GM18499 (cell line): ENCODE data around the gene RCC1.
"Not testable (repeated sequence)": the region's sequence is repeated elsewhere in the genome, so short reads cannot be mapped to it uniquely, and the experiment has no call there.

Source experiments
- ATAC-seq: cut with Tn5 transposase; IDR thresholded peaks from one replicate; pipeline ENCODE4 v1.9.1; 2021; ENCODE audit warnings: moderate number of reproducible peaks; ENCODE audit not compliant: insufficient read depth, unreplicated experiment

RCC1 gene

DNA sequence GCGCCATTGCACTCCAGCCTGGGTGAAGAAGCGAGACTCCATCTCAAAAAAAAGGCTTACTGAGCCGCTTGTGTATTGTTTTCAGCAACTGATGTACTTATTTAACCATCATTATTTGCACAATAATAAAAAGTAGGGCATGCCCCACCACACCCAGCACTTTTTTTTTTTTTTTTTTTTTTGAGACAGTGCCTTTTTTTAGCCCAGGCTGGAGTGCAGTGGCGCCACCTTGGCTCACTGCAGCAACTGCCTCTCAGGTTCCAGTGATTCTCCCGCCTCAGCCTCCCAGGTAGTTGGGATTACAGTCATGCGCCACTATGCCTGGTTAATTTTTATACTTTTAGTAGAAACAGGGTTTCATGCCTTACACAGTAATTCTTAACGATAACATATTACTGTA lies 34.8 kb downstream of the RCC1 start:
- no peak for ATAC-seq

DNA sequence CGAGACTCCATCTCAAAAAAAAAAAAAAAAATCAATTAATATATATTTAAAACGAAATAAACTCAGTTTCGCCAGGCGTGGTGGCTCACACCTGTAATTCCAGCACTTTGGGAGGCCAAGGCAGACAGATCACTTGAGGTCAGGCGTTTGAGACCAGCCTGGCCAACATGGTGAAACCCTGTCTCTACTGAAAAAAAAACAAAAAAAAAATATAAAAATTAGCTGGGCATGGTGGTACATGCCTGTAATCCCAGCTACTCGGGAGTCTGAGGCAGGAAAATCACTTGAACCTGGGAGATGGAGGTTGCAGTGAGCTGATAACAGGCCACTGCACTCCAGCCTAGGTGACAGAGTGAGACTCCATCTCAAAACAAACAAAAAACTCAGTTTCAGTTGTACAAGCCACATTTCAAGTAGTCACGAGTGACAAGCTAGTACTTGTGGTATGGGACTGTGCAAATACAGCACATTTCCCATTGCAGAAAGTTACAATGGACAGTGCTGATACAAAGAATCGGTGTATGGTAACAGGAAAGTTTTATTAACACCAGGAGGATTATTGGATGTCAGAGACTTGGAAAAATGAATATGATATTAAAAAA lies 35.7 kb downstream of the RCC1 start:
- not testable (repeated sequence) for ATAC-seq

DNA sequence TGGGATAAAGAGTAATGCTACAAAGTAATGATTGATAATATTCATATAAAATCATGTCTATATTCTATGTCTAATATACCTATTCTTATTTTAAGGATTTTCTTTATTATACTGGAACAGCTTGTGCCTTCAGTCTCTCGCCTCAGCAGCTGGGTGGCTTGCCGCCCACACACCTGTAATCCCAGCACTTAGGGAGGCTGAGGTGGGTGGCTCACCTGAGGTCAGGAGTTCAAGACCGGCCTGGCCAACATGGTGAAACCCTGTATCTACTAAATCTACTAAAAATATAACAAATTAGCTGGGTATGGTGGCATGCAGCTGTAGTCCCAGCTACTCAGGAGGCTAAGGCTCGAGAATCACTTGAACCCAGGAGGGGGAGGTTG lies 39.4 kb downstream of the RCC1 start:
- ATAC-seq: no peak

DNA sequence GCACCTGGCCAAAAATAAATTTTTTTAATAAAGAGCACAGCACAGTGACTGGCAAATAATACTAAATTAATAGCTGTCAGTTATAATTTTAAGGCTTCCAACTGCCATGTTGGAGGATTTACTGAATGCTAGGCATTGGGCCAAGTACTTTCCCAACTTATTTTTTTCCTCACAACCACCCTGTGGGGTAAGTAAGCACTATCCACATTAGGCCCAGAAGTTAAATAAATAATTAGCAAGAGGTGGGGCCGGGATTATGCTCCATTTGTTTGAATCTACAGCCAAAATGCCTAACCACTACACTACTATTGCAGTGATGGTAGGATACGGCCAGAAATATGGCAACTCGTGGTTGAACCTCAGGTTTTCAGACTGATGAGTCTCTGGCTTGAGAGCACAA lies 42.5 kb downstream of the RCC1 start:
- no peak for ATAC-seq

DNA sequence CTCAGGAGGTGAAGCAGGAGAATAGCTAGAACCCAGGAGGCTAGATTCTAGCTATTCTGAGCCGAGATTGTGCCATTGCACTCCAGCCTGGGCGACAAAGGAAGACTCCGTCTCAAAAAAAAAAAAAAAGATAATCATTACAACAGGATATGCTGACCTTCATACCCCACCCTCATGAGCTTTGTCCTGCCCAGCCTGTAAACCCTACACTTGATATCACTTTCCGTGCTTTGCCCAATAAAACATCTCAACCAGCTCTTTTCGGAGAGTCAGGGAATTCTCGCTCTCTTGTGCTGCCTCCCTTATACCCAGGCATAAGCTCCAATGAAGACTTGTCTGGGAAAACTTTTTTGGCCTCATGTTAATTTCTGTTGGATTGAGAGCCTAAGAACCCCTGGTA lies 45.5 kb downstream of the RCC1 start:
- ATAC-seq: no peak

DNA sequence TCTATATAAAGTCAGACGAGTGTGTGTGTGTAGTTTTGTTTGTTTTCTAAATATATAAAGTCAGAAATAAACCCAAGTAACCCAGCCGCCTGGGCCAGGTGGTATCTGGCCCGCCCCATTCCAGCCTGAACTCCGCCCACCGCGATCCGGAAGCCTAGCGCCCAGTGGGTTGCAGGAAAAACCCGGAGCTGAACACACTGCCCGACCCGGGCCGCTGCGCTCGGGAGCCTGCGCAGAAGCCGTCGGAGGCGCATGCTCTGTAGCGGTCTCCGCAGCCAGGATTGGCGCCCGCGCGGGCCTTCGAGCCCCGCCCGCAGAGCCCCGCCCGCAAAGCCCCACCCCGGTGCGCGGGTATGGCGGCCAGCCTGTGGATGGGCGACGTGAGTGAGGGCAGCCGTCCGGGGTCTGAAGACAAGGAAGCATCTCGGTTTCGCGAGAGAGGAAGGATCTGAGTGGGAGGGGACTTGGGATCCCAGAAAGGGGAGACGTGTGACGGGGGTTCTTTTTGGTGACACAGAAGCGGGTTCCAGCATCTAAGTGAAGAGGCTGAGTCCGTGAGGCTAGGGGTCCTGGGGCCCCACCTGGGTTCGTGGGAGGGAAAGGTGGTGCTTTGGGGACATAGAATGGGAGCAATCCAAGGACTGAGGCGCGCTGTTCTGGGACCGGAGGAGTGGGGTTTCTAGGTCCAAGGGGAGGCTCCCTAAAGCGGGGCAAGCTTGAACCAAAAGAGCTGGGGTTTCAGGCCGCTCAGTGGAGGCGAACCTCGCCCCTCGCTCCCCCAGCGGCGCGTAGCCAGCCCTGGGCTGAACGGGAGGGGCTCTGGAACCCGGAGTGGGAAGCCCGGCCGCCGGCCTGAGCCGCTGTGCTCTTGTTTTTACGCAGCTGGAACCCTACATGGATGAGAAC lies 47.2 kb downstream of the RCC1 start, which contains the start of gene TRNAU1AP:
TRNAU1AP (plus strand) TSS at position 328 of the 906 bp plus-strand sequence; CDS start at position 354, 26 bp downstream.
- peak; percentile 80 for ATAC-seq

DNA sequence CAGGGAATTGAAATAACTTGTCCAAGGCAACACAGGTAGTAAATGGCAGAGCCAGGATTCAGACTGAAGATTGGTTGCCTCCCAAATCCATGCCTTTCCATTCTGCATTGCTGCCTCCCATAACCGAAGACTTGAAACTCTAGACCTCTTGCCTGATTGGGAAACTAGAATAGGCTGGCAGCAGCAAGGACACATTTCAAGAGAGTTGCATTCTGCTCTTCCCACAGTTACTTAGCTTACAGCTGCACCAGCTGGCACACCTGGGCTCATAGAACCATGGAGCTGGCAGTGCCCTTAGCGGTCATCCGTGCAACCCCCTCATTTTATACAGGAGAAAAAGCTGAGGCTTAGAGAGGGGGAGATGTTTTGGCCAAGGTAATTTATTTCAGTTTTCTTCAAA lies 55.0 kb downstream of the RCC1 start:
- ATAC-seq: no peak

DNA sequence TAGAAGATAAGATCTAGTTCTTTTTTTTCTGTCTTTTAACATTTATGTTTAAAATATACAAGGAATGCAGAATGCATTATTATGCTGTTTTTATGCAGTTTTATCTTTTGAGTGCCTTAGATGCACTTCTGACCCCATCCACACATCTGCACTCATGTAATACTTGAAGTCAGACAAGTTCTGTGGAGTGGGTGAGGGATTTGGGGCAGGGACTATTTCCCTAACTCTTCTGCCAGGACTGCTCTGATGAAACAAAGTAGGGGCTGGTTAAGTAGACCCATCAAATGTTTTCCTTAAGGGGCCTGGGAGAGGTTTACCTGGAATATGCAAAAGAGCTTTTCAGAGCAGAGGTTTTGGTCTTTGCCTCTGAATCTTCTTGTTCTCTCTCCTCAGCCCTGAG lies 58.5 kb downstream of the RCC1 start:
- ATAC-seq: no peak

DNA sequence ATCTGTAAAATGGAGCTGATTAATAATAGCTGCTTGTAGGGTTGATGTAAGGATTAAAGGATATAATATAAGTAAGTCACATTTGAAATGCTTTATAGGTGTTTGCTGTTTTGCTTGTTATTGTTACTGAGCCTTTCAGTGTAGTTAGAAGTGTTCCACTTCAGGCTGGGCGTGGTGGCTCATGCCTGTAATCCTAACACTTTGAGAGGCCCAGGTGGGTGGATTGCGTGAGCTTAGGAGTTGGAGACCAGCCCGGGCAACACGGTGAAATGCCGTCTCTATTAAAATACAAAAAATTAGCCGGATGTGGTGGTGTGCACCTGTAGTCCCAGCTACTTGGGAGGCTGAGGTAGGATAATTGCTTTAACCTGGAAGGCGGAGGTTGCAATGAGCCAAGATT lies 59.2 kb downstream of the RCC1 start:
- no peak for ATAC-seq

DNA sequence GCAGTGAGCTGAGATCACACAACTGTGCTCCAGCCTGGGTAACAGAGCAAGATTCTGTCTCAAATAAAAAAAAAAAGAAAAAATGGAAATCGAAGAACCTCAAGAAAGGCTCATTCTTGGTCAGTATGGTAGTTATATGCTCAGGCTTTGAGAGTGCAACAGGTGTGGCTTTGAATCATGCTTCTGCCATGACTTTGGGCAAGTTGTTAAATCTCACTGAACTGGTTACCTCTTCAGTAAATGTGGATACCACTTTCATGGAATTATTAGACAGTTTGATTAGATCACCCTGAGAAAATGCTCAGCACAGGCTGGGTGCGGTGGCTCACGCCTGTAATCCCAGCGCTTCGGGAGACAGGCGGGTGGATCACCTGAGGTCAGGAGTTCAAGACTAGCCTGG lies 59.9 kb downstream of the RCC1 start:
- no peak for ATAC-seq

DNA sequence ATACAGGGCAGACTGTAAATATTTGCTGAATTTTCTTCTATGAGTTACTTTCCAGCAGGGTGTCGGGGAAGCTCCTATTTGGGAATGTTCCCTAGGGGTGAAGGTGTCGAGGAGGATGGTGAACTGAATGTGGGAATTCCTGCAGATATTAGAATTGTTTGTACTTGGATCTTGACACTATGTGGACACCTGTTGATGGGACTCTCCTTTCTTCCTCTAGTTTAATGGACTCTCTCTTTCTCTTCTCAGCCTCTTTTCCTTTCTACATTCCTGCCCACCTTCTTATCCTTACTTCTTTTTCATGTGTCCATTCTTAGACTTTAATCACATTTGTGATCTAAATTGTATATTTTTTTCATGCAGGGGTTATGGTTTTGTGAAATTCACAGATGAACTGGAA lies 61.1 kb downstream of the RCC1 start:
- no peak for ATAC-seq

DNA sequence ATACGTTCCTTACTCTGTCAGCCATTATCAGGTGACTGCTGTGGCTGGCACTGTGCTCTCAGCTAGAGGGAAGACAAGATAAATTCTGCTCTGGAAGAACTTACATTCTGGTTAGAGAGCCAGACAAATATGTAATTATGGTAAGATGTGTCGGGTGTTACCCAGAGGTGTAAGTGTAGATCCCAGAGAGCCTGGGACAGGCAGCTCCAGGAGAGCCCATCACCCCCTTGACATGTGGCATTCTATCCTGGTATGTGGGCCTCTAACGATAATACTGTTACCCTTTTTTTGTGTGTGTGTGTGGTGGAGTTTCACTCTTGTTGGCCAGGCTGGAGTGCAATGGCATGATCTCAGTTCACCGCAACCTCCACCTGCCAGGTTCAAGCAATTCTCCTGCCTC lies 66.1 kb downstream of the RCC1 start:
- ATAC-seq: no peak

DNA sequence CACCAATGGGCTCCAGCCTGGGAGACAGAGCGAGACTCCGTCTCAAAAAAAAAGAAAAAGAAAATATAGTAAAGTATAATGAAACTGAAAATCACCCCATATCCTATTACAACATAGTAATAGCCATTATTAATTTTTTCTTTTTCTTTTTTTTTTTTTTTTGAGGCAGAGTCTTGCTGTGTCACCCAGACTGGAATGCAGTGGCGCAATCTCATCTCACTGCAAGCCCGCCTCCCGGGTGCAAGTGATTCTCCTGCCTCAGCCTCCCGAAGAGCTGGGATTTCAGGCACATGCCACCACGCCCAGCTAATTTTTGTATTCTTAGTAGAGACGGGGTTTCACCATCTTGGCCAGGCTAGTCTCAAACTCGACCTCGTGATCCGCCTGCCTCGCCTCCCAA lies 67.0 kb downstream of the RCC1 start:
- ATAC-seq: not testable (repeated sequence)

DNA sequence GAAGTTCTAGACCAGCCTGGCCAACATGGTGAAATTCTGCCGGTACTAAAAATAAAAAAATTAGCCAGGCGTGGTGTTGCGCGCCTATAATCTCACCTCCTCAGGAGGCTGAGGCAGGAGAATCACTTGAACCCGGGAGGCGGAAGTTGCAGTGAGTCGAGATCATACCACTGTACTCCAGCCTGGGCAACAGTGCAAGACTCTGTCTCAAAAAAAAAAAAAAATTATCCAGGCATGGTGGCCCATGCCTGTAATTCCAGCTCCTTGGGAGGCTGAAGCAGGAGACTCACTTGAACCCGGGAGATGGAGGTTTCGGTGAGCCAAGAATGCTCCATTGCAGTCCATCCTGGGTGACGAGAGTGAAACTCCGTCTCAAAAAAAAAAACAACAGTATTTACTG lies 67.7 kb downstream of the RCC1 start:
- ATAC-seq: no peak

DNA sequence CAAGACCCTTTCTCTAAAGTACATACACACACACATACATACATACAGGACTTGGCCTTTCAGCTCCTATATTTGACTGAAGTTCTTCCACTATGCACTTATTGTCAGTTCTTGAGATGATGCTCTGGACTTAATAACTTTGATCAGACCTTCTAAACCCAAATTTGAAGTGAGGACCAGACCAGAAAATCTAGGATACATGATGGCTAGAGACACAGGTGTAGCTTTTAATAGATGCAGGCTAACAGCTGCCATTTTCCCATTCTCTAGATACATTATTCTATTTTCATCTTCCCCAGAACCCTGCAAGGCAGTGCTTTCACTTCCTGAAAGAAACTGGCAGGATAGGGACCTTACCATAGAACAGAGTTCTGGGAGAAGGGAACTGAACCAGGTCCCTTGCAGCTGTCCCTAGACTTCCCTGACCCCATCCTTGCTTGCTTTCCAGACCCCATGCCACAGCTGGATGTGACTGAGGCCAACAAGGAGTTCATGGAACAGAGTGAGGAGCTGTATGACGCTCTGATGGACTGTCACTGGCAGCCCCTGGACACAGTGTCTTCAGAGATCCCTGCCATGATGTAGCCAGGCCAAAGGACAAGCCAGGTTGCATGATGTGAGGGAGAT lies 71.3 kb downstream of the RCC1 start:
- no peak for ATAC-seq

DNA sequence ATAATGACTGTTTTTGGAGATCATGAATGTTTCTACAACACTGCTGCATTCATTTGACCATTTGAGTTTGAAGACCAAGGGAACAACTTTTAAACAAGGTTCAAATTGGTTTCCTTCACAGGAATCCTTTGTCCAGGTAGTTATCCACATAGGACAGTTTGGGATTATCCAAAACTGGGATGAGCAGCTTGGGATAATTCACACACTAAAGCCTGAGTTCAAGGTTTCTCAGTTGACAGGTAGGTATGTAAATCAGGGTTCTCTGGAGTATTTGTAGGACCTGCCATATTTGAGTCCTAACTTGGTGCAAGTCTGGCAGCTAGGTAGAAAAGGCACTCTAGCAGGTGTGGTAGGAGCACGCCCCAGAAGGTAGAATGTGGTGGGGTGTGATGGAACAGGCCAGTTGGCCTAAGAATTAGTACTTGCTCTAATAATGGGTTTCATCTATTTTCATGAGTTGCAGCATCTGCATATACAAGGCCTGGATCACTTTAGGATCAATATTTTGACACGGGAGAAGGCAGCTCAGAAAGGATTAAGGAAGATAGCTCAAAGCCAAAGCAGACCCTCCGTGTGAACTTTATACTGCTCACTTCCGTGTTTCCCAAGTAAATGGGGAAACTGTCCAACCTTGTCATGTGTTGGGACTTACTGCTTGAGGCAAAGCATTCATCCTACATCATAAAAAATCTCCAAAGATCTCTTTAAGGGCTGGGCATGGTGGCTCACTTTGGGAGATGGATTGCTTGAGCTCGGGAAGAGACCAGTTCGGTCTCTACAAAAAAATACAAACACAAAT lies 72.1 kb downstream of the RCC1 start:
- ATAC-seq: no peak

DNA sequence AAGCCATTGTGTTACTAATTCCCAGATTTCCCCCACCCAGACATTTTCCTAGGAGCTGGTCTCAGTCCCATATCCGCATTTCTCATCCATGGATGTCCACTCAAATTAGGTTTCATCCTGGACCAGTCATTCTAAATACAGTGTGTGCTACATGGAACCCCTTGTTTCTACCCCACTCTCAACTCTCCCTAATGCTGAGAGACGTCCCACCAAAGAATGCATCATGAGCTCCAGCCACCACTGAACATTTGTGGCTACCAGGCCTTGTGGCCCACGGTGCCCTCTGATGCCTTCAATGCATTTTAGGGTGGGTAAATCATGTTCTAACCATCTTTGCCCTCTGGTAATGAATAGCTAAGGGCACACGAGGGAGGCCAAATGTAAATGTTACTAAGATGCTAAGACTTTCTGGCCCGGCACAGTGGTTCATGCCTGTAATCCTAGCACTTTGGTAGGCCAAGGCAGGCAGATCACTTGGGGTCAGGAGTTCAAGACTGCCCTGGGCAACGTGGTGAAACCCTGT lies 72.9 kb downstream of the RCC1 start:
- ATAC-seq: no peak

DNA sequence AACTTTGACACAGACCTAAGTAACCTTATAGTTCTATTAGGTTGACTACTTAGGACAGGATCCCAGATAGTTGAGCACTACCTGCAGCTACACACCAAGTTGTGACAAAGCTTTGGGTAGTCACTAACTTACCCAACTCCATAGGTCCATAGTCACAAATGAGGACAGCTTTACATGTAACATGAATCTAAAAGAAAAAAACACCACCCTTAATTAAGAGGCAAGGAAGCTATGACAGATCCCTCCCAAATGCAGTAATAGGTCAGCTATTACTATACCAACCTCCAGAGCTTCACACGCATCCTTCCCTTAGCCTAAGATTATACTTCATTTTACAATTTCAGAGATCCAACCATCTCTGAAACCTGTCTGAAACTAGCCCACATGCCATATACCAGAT lies 73.6 kb downstream of the RCC1 start:
- ATAC-seq: no peak

DNA sequence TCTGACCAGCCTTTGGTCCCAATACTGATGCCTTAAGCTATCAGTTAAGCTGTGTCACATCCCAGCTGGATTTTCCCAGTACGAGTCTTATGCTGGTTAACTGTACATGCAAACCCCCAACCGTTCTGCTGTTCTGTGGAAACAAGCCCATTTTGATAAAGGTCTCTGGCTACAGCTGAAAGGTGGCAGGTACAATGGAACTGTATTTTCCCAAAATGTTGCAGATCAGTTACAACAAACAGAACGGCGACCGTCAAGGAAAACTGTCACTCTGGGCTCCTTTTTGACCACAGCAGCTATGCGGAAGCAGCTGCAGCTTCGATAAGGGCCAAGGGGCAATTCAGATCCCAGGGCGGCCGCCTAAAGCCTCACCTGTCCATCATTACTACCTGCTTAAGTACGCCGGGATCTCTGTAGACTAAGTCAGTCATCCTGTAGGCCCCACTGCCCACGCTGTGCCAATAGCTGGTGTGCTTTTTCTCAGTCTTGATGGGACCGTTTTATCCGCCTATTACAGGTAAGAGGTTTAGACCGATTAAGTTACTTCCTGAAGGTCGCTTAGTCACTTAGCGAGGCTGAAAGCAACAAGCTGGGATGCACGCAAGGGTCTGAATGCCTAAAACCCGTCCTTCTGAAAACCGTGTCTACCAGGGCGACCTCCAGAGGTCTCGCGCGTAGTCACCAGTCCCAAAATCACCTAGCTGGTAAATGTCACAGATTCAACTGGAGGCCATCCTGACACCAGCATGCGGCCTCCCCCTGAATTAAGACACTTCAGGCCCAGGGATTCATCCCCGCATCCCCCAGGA lies 75.1 kb downstream of the RCC1 start:
- ATAC-seq: peak; percentile 9
